HepG2 (cell line): ENCODE results near the gene ZDHHC24. TPM values are rescaled to one million over a fixed set of nuclear protein-coding genes. Genes with fewer than 3 reads are reported as not detected.

ENCODE experiments used
- ARNT ChIP-seq: fragments of 450-650 bp; IDR thresholded peaks from 2 replicates; pipeline ENCODE4 v1.6.1; 2017
- BRD4 ChIP-seq: sonication (generic); formaldehyde crosslinking; IDR thresholded peaks from 2 replicates; pipeline ENCODE4 v1.4.0; 2020; ENCODE audit warnings: missing genetic modification reagents
- CEBPG ChIP-seq: IDR thresholded peaks from 2 replicates; pipeline ENCODE4 v1.6.1; 2016
- GLI4 ChIP-seq: sonication (generic); formaldehyde crosslinking; IDR thresholded peaks from 2 replicates; pipeline ENCODE4 v1.5.1; 2020; ENCODE audit warnings: missing genetic modification reagents, mild to moderate bottlenecking, moderate library complexity, borderline replicate concordance
- GMEB1 ChIP-seq: sonication (generic); formaldehyde crosslinking; IDR thresholded peaks from 2 replicates; pipeline ENCODE4 v1.5.1; 2020; ENCODE audit warnings: missing genetic modification reagents, mild to moderate bottlenecking, borderline replicate concordance
- KDM2A ChIP-seq: sonication (generic); formaldehyde crosslinking; IDR thresholded peaks from 2 replicates; pipeline ENCODE4 v1.4.0; 2020; ENCODE audit warnings: low read depth, missing genetic modification reagents, borderline replicate concordance
- PPARG ChIP-seq: conservative IDR thresholded peaks from 2 replicates; pipeline ENCODE4 v1.6.1; 2016; ENCODE audit warnings: missing biosample characterization, missing genetic modification reagents
- PRDM10 ChIP-seq: sonication (generic); formaldehyde crosslinking; IDR thresholded peaks from 2 replicates; pipeline ENCODE4 v1.4.0; 2020; ENCODE audit warnings: low read depth, missing genetic modification reagents
- RBM39 ChIP-seq: fragments of 200-400 bp; formaldehyde crosslinking; IDR thresholded peaks from one replicate; pipeline ENCODE4 v1.6.1; 2018; ENCODE audit warnings: antibody characterized with exemption, mild to moderate bottlenecking, low read depth, low read length; ENCODE audit not compliant: poor library complexity, severe bottlenecking
- SOX6 ChIP-seq, 2 experiments: fragments of 450-650 bp in 1 of 2; sonication (generic) in 1 of 2; formaldehyde crosslinking in 1 of 2; IDR thresholded peaks; 2 replicates each; pipeline versions ENCODE4 v1.4.0 to v1.6.1; 2017 to 2020; ENCODE audit warnings: antibody characterized with exemption in 1 of 2, mild to moderate bottlenecking in 1 of 2, missing genetic modification reagents in 1 of 2
- ZHX1 ChIP-seq: sonication (generic); formaldehyde crosslinking; IDR thresholded peaks from 2 replicates; pipeline ENCODE4 v1.8.1; 2022; ENCODE audit warnings: low read depth, mild to moderate bottlenecking, missing genetic modification reagents
- ZNF281 ChIP-seq: sonication (generic); formaldehyde crosslinking; IDR thresholded peaks from 2 replicates; pipeline ENCODE4 v1.4.0; 2020; ENCODE audit warnings: missing genetic modification reagents, borderline replicate concordance
- ZNF34 ChIP-seq: sonication (generic); formaldehyde crosslinking; IDR thresholded peaks from 2 replicates; pipeline ENCODE4 v1.4.0; 2020; ENCODE audit warnings: mild to moderate bottlenecking, missing genetic modification reagents, borderline replicate concordance
- ZNF552 ChIP-seq: sonication (generic); formaldehyde crosslinking; IDR thresholded peaks from 2 replicates; pipeline ENCODE4 v1.9.0; 2022; ENCODE audit warnings: missing genetic modification reagents, mild to moderate bottlenecking, borderline replicate concordance
- ZNF557 ChIP-seq: sonication (generic); formaldehyde crosslinking; IDR thresholded peaks from 2 replicates; pipeline ENCODE4 v1.4.0; 2020; ENCODE audit warnings: missing genetic modification reagents
- ZNF562 ChIP-seq: sonication (generic); formaldehyde crosslinking; IDR thresholded peaks from 2 replicates; pipeline ENCODE4 v1.8.0; 2022; ENCODE audit warnings: missing genetic modification reagents, borderline replicate concordance
- ZNF746 ChIP-seq: sonication (generic); formaldehyde crosslinking; IDR thresholded peaks from 2 replicates; pipeline ENCODE4 v1.8.0; 2022; ENCODE audit warnings: mild to moderate bottlenecking, missing genetic modification reagents
- ZNF839 ChIP-seq: sonication (generic); formaldehyde crosslinking; IDR thresholded peaks from 2 replicates; pipeline ENCODE4 v1.4.0; 2020; ENCODE audit warnings: missing genetic modification reagents, mild to moderate bottlenecking, borderline replicate concordance
- ZNF878 ChIP-seq: sonication (generic); formaldehyde crosslinking; IDR thresholded peaks from 2 replicates; pipeline ENCODE4 v1.8.1; 2023; ENCODE audit warnings: mild to moderate bottlenecking, missing genetic modification reagents, moderate library complexity
- polyA plus RNA-seq, 8 experiments: library from polyadenylated mRNA; depleted of rRNA in 3 of 8; stranded (reverse) in 7 of 8; unstranded in 1 of 8; fragments of >200 nt; fragmentation: Illumina TruSeq in 4 of 8; extraction: Trizol in 4 of 8; gene quantifications; 2 replicates each; pipeline versions ENCODE4 v1.2.1 to v1.2.3, GENCODE V29; 2011 to 2016; ENCODE audit warnings: low read depth in 4 of 8, missing spikeins in 1 of 8, mixed read lengths in 1 of 8; ENCODE audit not compliant: insufficient read depth in 1 of 8
- total RNA-seq, 5 experiments: library from RNA; depleted of rRNA; stranded (reverse); fragments of >200 nt; fragmentation: Illumina TruSeq; extraction: Trizol; gene quantifications; 2 replicates each; pipeline ENCODE4 v1.2.3, GENCODE V29; 2016; ENCODE audit warnings: low read depth in 1 of 5

ZDHHC24 gene
- total and polyA plus RNA-seq, 2 of the 13 experiments (the other 11 are each of a cell fraction or from before 2014, with no cell fraction given), result 4.3 TPM

- TF ChIP-seq SOX6 (IDR thresholded peaks at IDR 0.05) (no peak), SOX6 (CRISPR knock-in tag; IDR thresholded peaks at IDR 0.05) (no peak), ZNF281 (0 out of 2 replicates have a peak, but pooled peaks have one; percentile 16), PRDM10 (peak; percentile 83), RBM39 (peak; percentile 1), ZNF839 (CRISPR knock-in tag) (no peak), BRD4 (no peak), ZNF746 (CRISPR knock-in tag) (no peak; the same call in 1 of the 2 replicates), ZNF34 (CRISPR knock-in tag) (no peak), ZNF562 (CRISPR knock-in tag) (no peak), ZNF878 (no peak), GLI4 (CRISPR knock-in tag) (0 out of 2 replicates have a peak, but pooled peaks have one; percentile 7), ZHX1 (CRISPR knock-in tag) (no peak), ZNF557 (CRISPR knock-in tag) (no peak), PPARG (CRISPR knock-in tag) (no peak), ARNT (no peak), ZNF552 (no peak), CEBPG (CRISPR knock-in tag) (no peak), GMEB1 (peak; percentile 7; the same call in 1 of the 2 replicates), KDM2A (CRISPR knock-in tag) (0 out of 2 replicates have a peak, but pooled peaks have one; percentile 2)
These were observed 47.4 kb upstream of the ZDHHC24 start (continued) for GRCh38 chr11:66593303-66593635.
